GM12892 (cell line): ENCODE measurements around the gene PRDX6.

Source experiments
- POLR2A ChIP-seq: IDR thresholded peaks from 2 replicates; pipeline ENCODE4 v1.6.1; 2011; ENCODE audit warnings: low read depth, low read length, control low read depth
- POLR2AphosphoS5 ChIP-seq: IDR thresholded peaks from 2 replicates; pipeline ENCODE4 v1.6.1; 2011; ENCODE audit warnings: low read depth, low read length, control low read depth
- TAF1 ChIP-seq: IDR thresholded peaks from 2 replicates; pipeline ENCODE4 v1.6.1; 2011; ENCODE audit warnings: low read depth, mild to moderate bottlenecking, control low read depth, low read length, borderline replicate concordance

DNA sequence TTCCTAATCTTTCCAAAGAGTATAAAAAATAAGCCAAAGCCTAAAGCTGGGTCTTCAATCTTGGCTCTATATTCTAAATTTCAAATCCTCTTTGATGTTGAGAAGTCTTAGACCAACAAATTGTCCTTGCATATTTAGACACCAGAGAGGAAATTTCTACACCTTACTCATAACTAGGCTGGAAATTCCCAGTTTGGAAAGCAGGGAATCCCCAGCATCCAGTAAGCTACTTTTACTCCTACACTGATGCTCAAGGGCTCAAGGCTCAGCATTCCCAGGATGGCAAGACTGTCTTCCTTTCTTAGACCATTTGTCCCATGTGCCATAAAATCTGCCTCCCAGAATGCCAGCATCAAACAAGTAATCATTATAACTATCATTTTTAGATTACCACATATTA lies 28.3 kb downstream of the PRDX6 start:
- TF ChIP-seq POLR2A (no peak), POLR2AphosphoS5 (no peak), TAF1 (no peak)
